Right renal pelvis (tissue), 4 donors: ENCODE measurements around the gene BANF1. TPM values are rescaled to one million over a fixed set of nuclear protein-coding genes. Genes with fewer than 3 reads are reported as not detected.

ENCODE experiments used
- polyA plus RNA-seq, 4 donors: library from polyadenylated mRNA; unstranded; fragments of 120-200 nt; gene quantifications; one replicate each; pipeline ENCODE4 v1.2.1, GENCODE V29; 2013; ENCODE audit not compliant: insufficient read length in 4 of 4

The BANF1 gene
- polyA plus RNA-seq, 4 donors = 248 to 308 (median 286) TPM

Other genes with a start within 250 kb of the BANF1 start
- gene AP5B1, start 221.5 kb upstream of the BANF1 start, polyA plus RNA-seq = 1 to 10 TPM; 6.0 to 9.5 (median 6.4) TPM
- gene OVOL1, start 215.4 kb upstream of the BANF1 start, polyA plus RNA-seq = 10 to 100 TPM; 11.1 to 13.7 (median 12.2) TPM
- gene SNX32, start 168.5 kb upstream of the BANF1 start, polyA plus RNA-seq = 1 to 10 TPM; 1.4 to 3.5 (median 2.6) TPM
- gene CFL1, start 144.3 kb upstream of the BANF1 start, polyA plus RNA-seq = 100 to 1,000 TPM; 733 to 795 (median 777) TPM
- gene MUS81, start 142.1 kb upstream of the BANF1 start, polyA plus RNA-seq = 10 to 100 TPM; 46.6 to 56.8 (median 49.3) TPM
- gene EFEMP2, start 129.7 kb upstream of the BANF1 start, polyA plus RNA-seq = 100 to 1,000 TPM in 2 of 4 donors, 10 to 100 TPM in 2; 94.9 to 134 (median 107) TPM
- 1 to 10 TPM in 2 of 4 donors, under 1 TPM in 2; 0.65 to 1.8 (median 0.92) TPM for gene CTSW, start 122.7 kb upstream of the BANF1 start, polyA plus RNA-seq
- 100 to 1,000 TPM in 2 of 4 donors, 10 to 100 TPM in 2; 90.9 to 107 (median 100) TPM for gene FIBP, start 114.0 kb upstream of the BANF1 start, polyA plus RNA-seq
- 10 to 100 TPM in 1 of 4 donors, 1 to 10 TPM in 3; 7.9 to 16.9 (median 8.9) TPM for gene CCDC85B, start 111.8 kb upstream of the BANF1 start, polyA plus RNA-seq
- under 1 TPM; 0.17 to 0.28 (median 0.21) TPM for gene FOSL1, start 102.1 kb upstream of the BANF1 start, polyA plus RNA-seq
- gene C11orf68, start 83.4 kb upstream of the BANF1 start, polyA plus RNA-seq = 10 to 100 TPM; 37.3 to 46.8 (median 42.2) TPM
- gene DRAP1, start 83.1 kb upstream of the BANF1 start, polyA plus RNA-seq = 100 to 1,000 TPM in 1 of 4 donors, 10 to 100 TPM in 3; 70.0 to 113 (median 76.4) TPM
- under 1 TPM in 3 of 4 donors, not detected in 1; 0.14 to 0.30 (median 0.18) TPM for gene TSGA10IP, start 57.0 kb upstream of the BANF1 start, polyA plus RNA-seq
- 10 to 100 TPM; 45.9 to 57.4 (median 50.3) TPM for gene SART1, start 40.8 kb upstream of the BANF1 start, polyA plus RNA-seq
- gene EIF1AD, start 346 bp upstream of the BANF1 start, polyA plus RNA-seq = 10 to 100 TPM; 26.6 to 30.8 (median 28.4) TPM
- not detected for gene CST6, start 9.5 kb downstream of the BANF1 start, polyA plus RNA-seq
- under 1 TPM in 1 of 4 donors, not detected in 3; 0.01 TPM for gene CATSPER1, start 24.0 kb downstream of the BANF1 start, polyA plus RNA-seq
- gene GAL3ST3, start 46.7 kb downstream of the BANF1 start, polyA plus RNA-seq = 1 to 10 TPM; 4.8 to 7.4 (median 5.2) TPM
- gene SF3B2, start 49.9 kb downstream of the BANF1 start, polyA plus RNA-seq = 100 to 1,000 TPM; 227 to 235 (median 230) TPM
- gene PACS1, start 67.8 kb downstream of the BANF1 start, polyA plus RNA-seq = 10 to 100 TPM; 40.1 to 54.4 (median 45.4) TPM